GM12878 (cell line): ENCODE results near the gene SURF2. TPM values are rescaled to one million over a fixed set of nuclear protein-coding genes. Genes with fewer than 3 reads are reported as not detected.
A peak's percentile ranks its signal among the peaks of the same experiment; 100 is the strongest.

Experiments used
- ATF3 ChIP-seq: IDR thresholded peaks from 2 replicates; pipeline ENCODE4 v1.6.1; 2011; ENCODE audit warnings: low read depth, mild to moderate bottlenecking, low read length, moderate library complexity, borderline replicate concordance; ENCODE audit errors: extremely low read depth
- BACH1 ChIP-seq: fragments of 450-650 bp; IDR thresholded peaks from 2 replicates; pipeline ENCODE4 v1.6.1; 2017; ENCODE audit warnings: mild to moderate bottlenecking, borderline replicate concordance
- BHLHE40 ChIP-seq, 2 experiments: fragments of 450-650 bp in 1 of 2; IDR thresholded peaks; 2 replicates each; pipeline ENCODE4 v1.6.1; 2011 to 2017; ENCODE audit warnings: low read depth in 2 of 2, borderline replicate concordance in 1 of 2, improper control_type of control experiment in 1 of 2, low read length in 1 of 2, mild to moderate bottlenecking in 1 of 2
- CHD2 ChIP-seq: IDR thresholded peaks from 2 replicates; pipeline ENCODE4 v1.6.1; 2011; ENCODE audit warnings: low read depth, low read length, improper control_type of control experiment, borderline replicate concordance
- CHD4 ChIP-seq: fragments of 200-600 bp; sonication (generic); IDR thresholded peaks from 2 replicates; pipeline ENCODE4 v1.6.1; 2016; ENCODE audit warnings: mild to moderate bottlenecking
- NFIC ChIP-seq: IDR thresholded peaks from 2 replicates; pipeline ENCODE4 v1.6.1; 2012; ENCODE audit warnings: low read depth, mild to moderate bottlenecking, inconsistent platforms, low read length, moderate library complexity
- NR2C1 ChIP-seq: fragments of 450-650 bp; IDR thresholded peaks from 2 replicates; pipeline ENCODE4 v1.6.1; 2017; ENCODE audit warnings: antibody characterized with exemption, mild to moderate bottlenecking, moderate library complexity
- PAX8 ChIP-seq: fragments of 450-650 bp; IDR thresholded peaks from 2 replicates; pipeline ENCODE4 v1.6.1; 2017; ENCODE audit warnings: mild to moderate bottlenecking, moderate library complexity
- REST ChIP-seq: IDR thresholded peaks from 2 replicates; pipeline ENCODE4 v1.6.1; 2012; ENCODE audit warnings: mild to moderate bottlenecking, low read depth, low read length
- SIN3A ChIP-seq: IDR thresholded peaks from 2 replicates; pipeline ENCODE4 v1.6.1; 2012; ENCODE audit warnings: low read depth, low read length, improper control_type of control experiment
- TAF1 ChIP-seq: IDR thresholded peaks from 2 replicates; pipeline ENCODE4 v1.6.1; 2011; ENCODE audit warnings: mild to moderate bottlenecking, low read depth, low read length, borderline replicate concordance
- ZNF217 ChIP-seq: fragments of 450-650 bp; IDR thresholded peaks from 2 replicates; pipeline ENCODE4 v1.6.1; 2017; ENCODE audit warnings: antibody characterized with exemption, mild to moderate bottlenecking
- polyA plus RNA-seq, 11 experiments: library from polyadenylated mRNA; depleted of rRNA in 4 of 11; unstranded in 6 of 11; stranded (reverse) in 5 of 11; fragments of >200 nt; fragmentation: Nextera tagmentation in 4 of 11; fragmentation: Illumina TruSeq in 1 of 11; extraction: Ambion mirVana in 4 of 11; extraction: Trizol in 1 of 11; gene quantifications; 1 replicate in 1 of 11; 2 replicates in 10 of 11; pipeline versions ENCODE4 v1.2.1 to v1.2.3, GENCODE V29; 2011 to 2016; ENCODE audit warnings: inconsistent platforms in 2 of 11, missing spikeins in 2 of 11, low read depth in 1 of 11
- total RNA-seq, 4 experiments: library from RNA; depleted of rRNA in 3 of 4; stranded (reverse); fragments of >200 nt in 3 of 4; fragmentation: Illumina TruSeq in 1 of 4; extraction: Trizol in 1 of 4; gene quantifications; 2 replicates each; pipeline versions ENCODE4 v1.2.1 to v1.2.3, GENCODE V29; 2013 to 2021
- TF ChIP-seq, protein P1 (sequence below): fragments of 450-650 bp; IDR thresholded peaks from 2 replicates; pipeline ENCODE4 v1.6.1; 2017; ENCODE audit warnings: antibody characterized with exemption, mild to moderate bottlenecking, moderate library complexity
- TF ChIP-seq, protein P2 (sequence below): IDR thresholded peaks from 2 replicates; pipeline ENCODE4 v1.6.1; 2012; ENCODE audit warnings: low read depth, low read length, improper control_type of control experiment
- TF ChIP-seq, protein P3 (sequence below): IDR thresholded peaks from 2 replicates; pipeline ENCODE4 v1.6.1; 2012; ENCODE audit warnings: low read length, inconsistent platforms
- TF ChIP-seq, protein P4 (sequence below): fragments of 450-650 bp; IDR thresholded peaks from 2 replicates; pipeline ENCODE4 v1.6.1; 2018; ENCODE audit warnings: mild to moderate bottlenecking, low read depth, moderate library complexity; ENCODE audit not compliant: partially characterized antibody

Gene SURF2
- total and polyA plus RNA-seq, 10 of the 15 experiments (the other 5 are each of a cell fraction or from before 2014, with no cell fraction given) = 4.0 to 41.7 (median 20.8) TPM

DNA sequence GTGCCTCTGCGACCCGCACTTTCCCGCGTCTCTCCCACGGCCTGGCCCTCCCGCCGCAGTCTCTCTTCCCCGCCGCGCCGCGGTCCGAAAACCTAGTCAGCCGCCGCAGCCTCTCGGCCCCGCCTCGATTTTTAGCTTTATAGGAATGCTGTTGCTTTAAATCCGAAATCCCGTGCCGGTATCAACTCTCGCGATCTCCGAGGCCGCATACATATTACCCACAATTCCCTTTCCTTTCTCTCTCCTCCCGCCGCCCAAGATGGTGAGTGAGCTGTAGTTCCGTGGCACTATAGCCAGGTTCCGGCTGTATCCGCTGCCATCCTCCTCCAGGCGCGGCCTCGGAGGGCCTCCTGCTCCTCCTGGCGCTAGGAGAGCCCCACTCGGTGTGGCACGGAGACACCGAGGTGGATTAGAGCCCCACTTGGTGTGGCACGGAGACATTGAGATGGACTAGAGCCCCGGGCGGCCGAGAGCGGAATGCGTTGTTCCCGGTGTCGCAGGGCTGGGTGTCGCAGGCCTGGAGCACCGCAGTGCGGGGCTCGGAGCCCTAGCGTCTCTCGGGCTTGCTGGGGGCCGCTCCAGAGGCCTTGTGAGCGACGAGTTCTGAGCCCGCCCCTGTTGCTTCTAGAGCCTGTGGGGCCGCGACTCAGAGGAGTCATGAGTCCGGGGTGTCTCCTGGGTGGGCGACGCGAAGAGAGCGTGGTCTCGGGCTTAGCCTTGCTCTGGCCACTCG lies 8.2 kb upstream of the SURF2 start, which contains the start of the genes MED22 and RPL7A (continued):
- TF ChIP-seq, protein P1, sequence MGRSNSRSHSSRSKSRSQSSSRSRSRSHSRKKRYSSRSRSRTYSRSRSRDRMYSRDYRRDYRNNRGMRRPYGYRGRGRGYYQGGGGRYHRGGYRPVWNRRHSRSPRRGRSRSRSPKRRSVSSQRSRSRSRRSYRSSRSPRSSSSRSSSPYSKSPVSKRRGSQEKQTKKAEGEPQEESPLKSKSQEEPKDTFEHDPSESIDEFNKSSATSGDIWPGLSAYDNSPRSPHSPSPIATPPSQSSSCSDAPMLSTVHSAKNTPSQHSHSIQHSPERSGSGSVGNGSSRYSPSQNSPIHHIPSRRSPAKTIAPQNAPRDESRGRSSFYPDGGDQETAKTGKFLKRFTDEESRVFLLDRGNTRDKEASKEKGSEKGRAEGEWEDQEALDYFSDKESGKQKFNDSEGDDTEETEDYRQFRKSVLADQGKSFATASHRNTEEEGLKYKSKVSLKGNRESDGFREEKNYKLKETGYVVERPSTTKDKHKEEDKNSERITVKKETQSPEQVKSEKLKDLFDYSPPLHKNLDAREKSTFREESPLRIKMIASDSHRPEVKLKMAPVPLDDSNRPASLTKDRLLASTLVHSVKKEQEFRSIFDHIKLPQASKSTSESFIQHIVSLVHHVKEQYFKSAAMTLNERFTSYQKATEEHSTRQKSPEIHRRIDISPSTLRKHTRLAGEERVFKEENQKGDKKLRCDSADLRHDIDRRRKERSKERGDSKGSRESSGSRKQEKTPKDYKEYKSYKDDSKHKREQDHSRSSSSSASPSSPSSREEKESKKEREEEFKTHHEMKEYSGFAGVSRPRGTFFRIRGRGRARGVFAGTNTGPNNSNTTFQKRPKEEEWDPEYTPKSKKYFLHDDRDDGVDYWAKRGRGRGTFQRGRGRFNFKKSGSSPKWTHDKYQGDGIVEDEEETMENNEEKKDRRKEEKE = no peak
- TF ChIP-seq CHD4 (no peak), BACH1 (peak; percentile 76; the same call in 1 of the 2 replicates), SIN3A (no peak; the same call in 1 of the 2 replicates), BHLHE40 (IDR thresholded peaks at IDR 0.05; ENCODE audit: borderline replicate concordance in 1 of 2, low read depth in 2 of 2, low read length in 1 of 2) (peak; percentile 46 to 67; a peak in 2 of 4 replicates), NFIC (no peak; the same call in 1 of the 2 replicates), ZNF217 (no peak), REST (peak; percentile 56; the same call in 1 of the 2 replicates), ATF3 (no peak), NR2C1 (no peak), PAX8 (no peak), TAF1 (peak; percentile 100), CHD2 (peak; percentile 99)
- TF ChIP-seq, protein P2, sequence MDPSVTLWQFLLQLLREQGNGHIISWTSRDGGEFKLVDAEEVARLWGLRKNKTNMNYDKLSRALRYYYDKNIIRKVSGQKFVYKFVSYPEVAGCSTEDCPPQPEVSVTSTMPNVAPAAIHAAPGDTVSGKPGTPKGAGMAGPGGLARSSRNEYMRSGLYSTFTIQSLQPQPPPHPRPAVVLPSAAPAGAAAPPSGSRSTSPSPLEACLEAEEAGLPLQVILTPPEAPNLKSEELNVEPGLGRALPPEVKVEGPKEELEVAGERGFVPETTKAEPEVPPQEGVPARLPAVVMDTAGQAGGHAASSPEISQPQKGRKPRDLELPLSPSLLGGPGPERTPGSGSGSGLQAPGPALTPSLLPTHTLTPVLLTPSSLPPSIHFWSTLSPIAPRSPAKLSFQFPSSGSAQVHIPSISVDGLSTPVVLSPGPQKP = no peak
- TF ChIP-seq, protein P3, sequence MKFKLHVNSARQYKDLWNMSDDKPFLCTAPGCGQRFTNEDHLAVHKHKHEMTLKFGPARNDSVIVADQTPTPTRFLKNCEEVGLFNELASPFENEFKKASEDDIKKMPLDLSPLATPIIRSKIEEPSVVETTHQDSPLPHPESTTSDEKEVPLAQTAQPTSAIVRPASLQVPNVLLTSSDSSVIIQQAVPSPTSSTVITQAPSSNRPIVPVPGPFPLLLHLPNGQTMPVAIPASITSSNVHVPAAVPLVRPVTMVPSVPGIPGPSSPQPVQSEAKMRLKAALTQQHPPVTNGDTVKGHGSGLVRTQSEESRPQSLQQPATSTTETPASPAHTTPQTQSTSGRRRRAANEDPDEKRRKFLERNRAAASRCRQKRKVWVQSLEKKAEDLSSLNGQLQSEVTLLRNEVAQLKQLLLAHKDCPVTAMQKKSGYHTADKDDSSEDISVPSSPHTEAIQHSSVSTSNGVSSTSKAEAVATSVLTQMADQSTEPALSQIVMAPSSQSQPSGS = no peak; the same call in 1 of the 2 replicates
- TF ChIP-seq, protein P4, sequence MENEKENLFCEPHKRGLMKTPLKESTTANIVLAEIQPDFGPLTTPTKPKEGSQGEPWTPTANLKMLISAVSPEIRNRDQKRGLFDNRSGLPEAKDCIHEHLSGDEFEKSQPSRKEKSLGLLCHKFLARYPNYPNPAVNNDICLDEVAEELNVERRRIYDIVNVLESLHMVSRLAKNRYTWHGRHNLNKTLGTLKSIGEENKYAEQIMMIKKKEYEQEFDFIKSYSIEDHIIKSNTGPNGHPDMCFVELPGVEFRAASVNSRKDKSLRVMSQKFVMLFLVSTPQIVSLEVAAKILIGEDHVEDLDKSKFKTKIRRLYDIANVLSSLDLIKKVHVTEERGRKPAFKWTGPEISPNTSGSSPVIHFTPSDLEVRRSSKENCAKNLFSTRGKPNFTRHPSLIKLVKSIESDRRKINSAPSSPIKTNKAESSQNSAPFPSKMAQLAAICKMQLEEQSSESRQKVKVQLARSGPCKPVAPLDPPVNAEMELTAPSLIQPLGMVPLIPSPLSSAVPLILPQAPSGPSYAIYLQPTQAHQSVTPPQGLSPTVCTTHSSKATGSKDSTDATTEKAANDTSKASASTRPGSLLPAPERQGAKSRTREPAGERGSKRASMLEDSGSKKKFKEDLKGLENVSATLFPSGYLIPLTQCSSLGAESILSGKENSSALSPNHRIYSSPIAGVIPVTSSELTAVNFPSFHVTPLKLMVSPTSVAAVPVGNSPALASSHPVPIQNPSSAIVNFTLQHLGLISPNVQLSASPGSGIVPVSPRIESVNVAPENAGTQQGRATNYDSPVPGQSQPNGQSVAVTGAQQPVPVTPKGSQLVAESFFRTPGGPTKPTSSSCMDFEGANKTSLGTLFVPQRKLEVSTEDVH = peak; percentile 39
